ENCODE data around the gene THRSP.
"Not testable (repeated sequence)": the region's sequence is repeated elsewhere in the genome, so short reads cannot be mapped to it uniquely, and the experiment has no call there.

THRSP gene

GRCh38 chr11:78056093-78056492 lies 7.6 kb upstream of the THRSP start:
- Histone ChIP-seq H4K8ac (ENCODE audit: low read length) (no peak overlapping the region), H3K14ac (ENCODE audit: low read length in 2 of 2) (no peak overlapping the region), H3K27ac (ENCODE audit: low read length, poor library complexity, severe bottlenecking) (no peak overlapping the region), H3K9ac (ENCODE audit: low read length) (no peak overlapping the region), H3K23ac (ENCODE audit: low read length in 2 of 2) (no peak overlapping the region), H3K4me2 (ENCODE audit: low read length, poor library complexity, severe bottlenecking) (no peak overlapping the region), H3K79me1 (replicated peaks; ENCODE audit: low read length, poor library complexity, severe bottlenecking) (no peaks in the 10 kb centered on the region), H3K18ac (ENCODE audit: low read depth in 1 of 2, low read length in 2 of 2) (no peak overlapping the region), H3K36me3 (ENCODE audit: control insufficient read depth in 1 of 2, insufficient read depth in 2 of 2, low read depth in 1 of 2, low read length in 2 of 2) (no peaks in the 10 kb centered on the region), H3K4ac (ENCODE audit: low read depth in 1 of 2, low read length in 2 of 2) (no peak overlapping the region), H2BK120ac (ENCODE audit: low read depth, low read length) (no peak overlapping the region), H2BK5ac (ENCODE audit: low read depth, low read length, poor library complexity, severe bottlenecking) (no peak overlapping the region), H2AFZ (ENCODE audit: low read depth, low read length) (no peak overlapping the region), H2BK12ac (ENCODE audit: low read length in 2 of 2) (no peak overlapping the region), H3K9me3 (ENCODE audit: control insufficient read depth, low read length) (no peaks in the 10 kb centered on the region), H3K4me1 (ENCODE audit: control insufficient read depth, insufficient read depth, low read depth, low read length) (peaks cover 2% of the 10 kb centered on the region), H2BK15ac (ENCODE audit: low read depth, poor library complexity, severe bottlenecking) (no peak overlapping the region), H2AK5ac (ENCODE audit: low read length, severe bottlenecking) (no peak overlapping the region), H3K4me3 (ENCODE audit: insufficient read depth in 1 of 2, low read depth in 1 of 2, low read length in 2 of 2) (no peak overlapping the region), H4K91ac (ENCODE audit: low read length) (no peak overlapping the region), H3K27me3 (ENCODE audit: control insufficient read depth in 1 of 2, insufficient read depth in 1 of 2, low read length in 2 of 2) (no peaks in the 10 kb centered on the region)
- no peak for DNase-seq
- 81% methylated on average over 3 of the region's 3 CpGs for WGBS

GRCh38 chr11:78057462-78058055 lies 6.1 kb upstream of the THRSP start:
- H3K4me1 ChIP-seq (ENCODE audit: control insufficient read depth, insufficient read depth, low read depth, low read length): no peaks in the 10 kb centered on the region
- H2BK12ac ChIP-seq (ENCODE audit: low read length in 2 of 2): no peak overlapping the region
- H2AFZ ChIP-seq (ENCODE audit: low read depth, low read length): no peak overlapping the region
- H3K79me1 ChIP-seq (replicated peaks; ENCODE audit: low read length, poor library complexity, severe bottlenecking): no peaks in the 10 kb centered on the region
- no peak overlapping the region for H3K14ac ChIP-seq (ENCODE audit: low read length in 2 of 2)
- no peak overlapping the region for H3K23ac ChIP-seq (ENCODE audit: low read length in 2 of 2)
- 85% methylated on average over 9 of the region's 10 CpGs for WGBS
- H3K27ac ChIP-seq (ENCODE audit: low read length, poor library complexity, severe bottlenecking): no peak overlapping the region
- H4K8ac ChIP-seq (ENCODE audit: low read length): no peak overlapping the region
- no peak overlapping the region for H2AK5ac ChIP-seq (ENCODE audit: low read length, severe bottlenecking)
- no peak overlapping the region for H3K9ac ChIP-seq (ENCODE audit: low read length)
- H2BK5ac ChIP-seq (ENCODE audit: low read depth, low read length, poor library complexity, severe bottlenecking): no peak overlapping the region
- no peak overlapping the region for H3K4me2 ChIP-seq (ENCODE audit: low read length, poor library complexity, severe bottlenecking)
- H3K9me3 ChIP-seq (ENCODE audit: control insufficient read depth, low read length): no peaks in the 10 kb centered on the region
- DNase-seq: no peak
- peak overlapping the region; percentile 15 for H4K91ac ChIP-seq (ENCODE audit: low read length)
- H3K36me3 ChIP-seq (ENCODE audit: control insufficient read depth in 1 of 2, insufficient read depth in 2 of 2, low read depth in 1 of 2, low read length in 2 of 2): no peaks in the 10 kb centered on the region
- no peak overlapping the region for H3K18ac ChIP-seq (ENCODE audit: low read depth in 1 of 2, low read length in 2 of 2)
- no peak overlapping the region for H2BK120ac ChIP-seq (ENCODE audit: low read depth, low read length)
- H3K4ac ChIP-seq (ENCODE audit: low read depth in 1 of 2, low read length in 2 of 2): no peak overlapping the region
- no peak overlapping the region for H2BK15ac ChIP-seq (ENCODE audit: low read depth, poor library complexity, severe bottlenecking)
- H3K4me3 ChIP-seq (ENCODE audit: insufficient read depth in 1 of 2, low read depth in 1 of 2, low read length in 2 of 2): no peak overlapping the region
- no peaks in the 10 kb centered on the region for H3K27me3 ChIP-seq (ENCODE audit: control insufficient read depth in 1 of 2, insufficient read depth in 1 of 2, low read length in 2 of 2)

- not testable (repeated sequence) for H2AK5ac ChIP-seq (ENCODE audit: low read length, severe bottlenecking); H3K36me3 ChIP-seq (ENCODE audit: control insufficient read depth in 1 of 2, insufficient read depth in 2 of 2, low read depth in 1 of 2, low read length in 2 of 2); H2BK120ac ChIP-seq (ENCODE audit: low read depth, low read length); H3K4ac ChIP-seq (ENCODE audit: low read depth in 1 of 2, low read length in 2 of 2); H2BK15ac ChIP-seq (ENCODE audit: low read depth, poor library complexity, severe bottlenecking); H3K9me3 ChIP-seq (ENCODE audit: control insufficient read depth, low read length); H3K4me2 ChIP-seq (ENCODE audit: low read length, poor library complexity, severe bottlenecking); H3K18ac ChIP-seq (ENCODE audit: low read depth in 1 of 2, low read length in 2 of 2); H3K9ac ChIP-seq (ENCODE audit: low read length); H3K4me1 ChIP-seq (ENCODE audit: control insufficient read depth, insufficient read depth, low read depth, low read length); H3K79me1 ChIP-seq (replicated peaks; ENCODE audit: low read length, poor library complexity, severe bottlenecking); H3K27me3 ChIP-seq (ENCODE audit: control insufficient read depth in 1 of 2, insufficient read depth in 1 of 2, low read length in 2 of 2); H2BK12ac ChIP-seq (ENCODE audit: low read length in 2 of 2); H2BK5ac ChIP-seq (ENCODE audit: low read depth, low read length, poor library complexity, severe bottlenecking); H4K8ac ChIP-seq (ENCODE audit: low read length); H3K23ac ChIP-seq (ENCODE audit: low read length in 2 of 2); H4K91ac ChIP-seq (ENCODE audit: low read length); H3K4me3 ChIP-seq (ENCODE audit: insufficient read depth in 1 of 2, low read depth in 1 of 2, low read length in 2 of 2); DNase-seq; H3K14ac ChIP-seq (ENCODE audit: low read length in 2 of 2); H2AFZ ChIP-seq (ENCODE audit: low read depth, low read length); H3K27ac ChIP-seq (ENCODE audit: low read length, poor library complexity, severe bottlenecking)
- 98% methylated on average over 6 of the region's 9 CpGs for WGBS
Measured at GRCh38 chr11:78059749-78060328, 3.8 kb upstream of the THRSP start.

DNA sequence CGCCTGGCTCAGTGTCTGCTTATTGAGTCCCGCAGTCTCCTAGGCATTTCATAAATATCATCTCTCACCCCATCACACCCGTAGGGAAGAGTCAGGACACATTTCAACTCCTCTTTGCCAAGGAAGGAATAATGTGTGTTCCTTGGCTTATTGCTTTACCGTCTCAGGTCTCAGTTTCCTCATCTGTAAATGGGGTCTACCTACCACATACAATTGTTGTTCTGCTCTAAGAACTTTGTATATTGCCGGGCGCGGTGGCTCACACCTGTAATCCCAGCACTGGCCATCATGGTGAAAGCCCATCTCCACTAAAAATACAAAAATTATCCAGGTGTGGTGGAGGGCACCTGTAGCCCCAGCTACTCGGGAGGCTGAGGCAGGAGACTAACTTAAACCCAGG lies 3.1 kb upstream of the THRSP start:
- H4K8ac ChIP-seq (ENCODE audit: low read length): no peak overlapping the region
- H3K4me2 ChIP-seq (ENCODE audit: low read length, poor library complexity, severe bottlenecking): no peak overlapping the region
- no peak overlapping the region for H2AFZ ChIP-seq (ENCODE audit: low read depth, low read length)
- H3K27ac ChIP-seq (ENCODE audit: low read length, poor library complexity, severe bottlenecking): no peak overlapping the region
- no peak overlapping the region for H2BK12ac ChIP-seq (ENCODE audit: low read length in 2 of 2)
- H3K79me1 ChIP-seq (replicated peaks; ENCODE audit: low read length, poor library complexity, severe bottlenecking): peaks cover 1% of the 10 kb centered on the region
- H2BK120ac ChIP-seq (ENCODE audit: low read depth, low read length): no peak overlapping the region
- 98% methylated on average over 7 of the region's 8 CpGs for WGBS
- DNase-seq: no peak
- H3K9me3 ChIP-seq (ENCODE audit: control insufficient read depth, low read length): no peaks in the 10 kb centered on the region
- H2BK15ac ChIP-seq (ENCODE audit: low read depth, poor library complexity, severe bottlenecking): no peak overlapping the region
- peaks cover 0 to 4% of the 10 kb centered on the region in 2 experiments for H3K36me3 ChIP-seq (ENCODE audit: control insufficient read depth in 1 of 2, insufficient read depth in 2 of 2, low read depth in 1 of 2, low read length in 2 of 2)
- H3K4ac ChIP-seq (ENCODE audit: low read depth in 1 of 2, low read length in 2 of 2): no peak overlapping the region
- H2AK5ac ChIP-seq (ENCODE audit: low read length, severe bottlenecking): no peak overlapping the region
- no peaks in the 10 kb centered on the region for H3K4me1 ChIP-seq (ENCODE audit: control insufficient read depth, insufficient read depth, low read depth, low read length)
- H3K14ac ChIP-seq (ENCODE audit: low read length in 2 of 2): no peak overlapping the region
- no peak overlapping the region for H2BK5ac ChIP-seq (ENCODE audit: low read depth, low read length, poor library complexity, severe bottlenecking)
- H3K27me3 ChIP-seq (ENCODE audit: control insufficient read depth in 1 of 2, insufficient read depth in 1 of 2, low read length in 2 of 2): no peaks in the 10 kb centered on the region
- no peak overlapping the region for H4K91ac ChIP-seq (ENCODE audit: low read length)
- H3K23ac ChIP-seq (ENCODE audit: low read length in 2 of 2): no peak overlapping the region
- no peak overlapping the region for H3K9ac ChIP-seq (ENCODE audit: low read length)
- no peak overlapping the region for H3K18ac ChIP-seq (ENCODE audit: low read depth in 1 of 2, low read length in 2 of 2)
- no peak overlapping the region for H3K4me3 ChIP-seq (ENCODE audit: insufficient read depth in 1 of 2, low read depth in 1 of 2, low read length in 2 of 2)

Measured in mesenchymal stem cell (in vitro differentiated cells and primary cell).